ENCODE data around the gene BCAS3.
"Not testable (repeated sequence)": the region's sequence is repeated elsewhere in the genome, so short reads cannot be mapped to it uniquely, and the experiment has no call there.

Gene BCAS3

GRCh38 chr17:61002316-61002736 is 324.7 kb downstream of the BCAS3 start:
- DNase-seq (ENCODE audit: low read depth in 2 of 2) = no peak

- DNase-seq (ENCODE audit: low read depth in 2 of 2) = no peak
These were observed 327.7 kb downstream of the BCAS3 start for GRCh38 chr17:61005358-61005757.

DNA sequence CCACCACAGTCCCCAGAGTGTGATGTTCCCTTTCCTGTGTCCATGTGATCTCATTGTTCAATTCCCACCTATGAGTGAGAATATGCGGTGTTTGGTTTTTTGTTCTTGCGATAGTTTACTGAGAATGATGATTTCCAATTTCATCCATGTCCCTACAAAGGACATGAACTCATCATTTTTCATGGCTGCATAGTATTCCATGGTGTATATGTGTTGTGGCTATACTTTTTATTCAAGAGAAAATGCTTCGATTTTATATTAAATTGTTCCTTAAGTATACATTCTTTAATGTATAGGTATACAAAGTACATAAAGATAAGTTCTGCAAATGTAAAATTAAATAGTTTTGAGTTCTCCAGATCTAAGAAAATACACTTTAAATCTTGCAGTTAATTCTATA is 328.3 kb downstream of the BCAS3 start:
- not testable (repeated sequence) for DNase-seq (ENCODE audit: low read depth in 2 of 2)

DNA sequence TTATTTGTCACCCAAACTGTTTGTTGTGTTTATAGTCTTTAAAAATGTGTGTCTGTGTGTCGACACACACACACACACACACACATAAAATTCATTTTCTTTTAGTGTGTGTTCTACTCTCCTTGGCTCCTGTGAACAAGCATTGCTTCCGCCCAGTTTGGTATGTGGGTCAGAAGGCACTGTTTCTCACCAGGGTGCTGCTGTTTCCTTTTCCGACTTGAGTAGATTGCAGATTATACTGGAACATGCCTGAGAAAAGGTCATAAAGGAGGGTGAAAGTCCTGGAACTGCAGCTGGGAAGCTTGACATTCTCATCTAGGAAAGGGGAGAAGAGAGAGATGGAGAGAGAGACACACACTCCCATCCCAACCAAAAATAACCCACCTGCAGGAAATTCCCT is 330.3 kb downstream of the BCAS3 start:
- DNase-seq (ENCODE audit: low read depth in 2 of 2) = no peak

DNA sequence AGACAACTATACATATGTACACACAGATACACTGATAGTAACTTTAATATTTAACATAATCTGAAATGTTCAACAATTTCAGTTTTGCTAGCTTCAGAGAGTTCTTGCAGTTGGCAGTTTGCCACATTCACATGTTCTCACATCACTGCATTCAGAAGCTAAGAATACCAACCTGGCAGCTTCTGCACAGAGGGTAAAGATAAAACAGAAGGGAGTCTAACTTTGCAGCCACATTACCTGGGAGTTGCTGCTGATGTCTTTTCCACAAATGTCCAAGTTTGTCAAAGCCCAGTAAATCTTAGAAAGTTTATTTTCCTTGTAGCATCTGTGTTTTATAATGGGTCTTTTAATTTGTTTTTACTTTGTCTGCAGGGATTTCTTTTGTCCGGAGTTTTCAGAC is 332.0 kb downstream of the BCAS3 start:
- no peak for DNase-seq (ENCODE audit: low read depth in 2 of 2)

DNA sequence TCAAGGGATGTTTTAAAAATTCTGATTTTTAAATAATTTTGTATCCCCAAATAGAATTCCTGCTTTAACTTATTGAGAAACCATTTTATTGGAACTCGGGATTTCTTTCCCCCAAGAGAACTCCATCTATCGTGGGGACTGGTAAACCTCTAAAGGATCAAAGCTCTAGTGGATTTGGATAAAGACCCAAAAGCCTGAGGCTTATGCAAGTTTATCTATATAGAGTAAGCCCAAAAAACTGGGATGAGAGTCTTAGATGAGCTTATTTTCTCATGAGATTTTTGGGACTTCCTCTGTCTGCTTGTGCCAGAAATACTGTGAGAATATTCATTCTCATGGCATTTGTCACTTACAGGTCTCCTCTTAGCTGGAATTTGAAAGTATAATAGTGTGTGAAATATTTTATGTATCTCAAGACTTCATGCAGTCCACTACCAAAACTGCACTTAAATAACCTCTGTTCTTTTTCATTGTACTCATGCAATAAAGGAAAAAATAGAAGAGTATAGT is 333.1 kb downstream of the BCAS3 start:
- no peak for DNase-seq (ENCODE audit: low read depth in 2 of 2)

DNA sequence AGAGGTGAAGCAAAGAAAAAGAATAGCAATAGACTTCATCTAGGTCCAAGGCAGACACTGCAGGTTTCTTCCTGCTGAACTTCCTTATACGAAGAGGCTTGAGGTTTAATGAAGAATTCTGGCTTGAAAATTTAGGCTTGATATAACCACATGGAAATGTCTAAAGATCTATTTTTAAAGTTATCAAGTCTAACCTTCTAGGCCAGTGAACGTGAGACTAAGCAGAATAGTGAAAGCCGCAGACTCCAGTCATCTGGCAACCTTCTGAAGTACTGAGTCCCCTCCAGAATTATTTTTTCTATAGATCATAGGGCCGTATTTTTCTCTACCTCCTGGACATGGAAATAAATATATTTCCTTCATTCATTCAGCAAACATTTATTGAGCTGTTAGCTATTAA is 333.6 kb downstream of the BCAS3 start:
- no peak for DNase-seq (ENCODE audit: low read depth in 2 of 2)

GRCh38 chr17:61015966-61016365 is 338.3 kb downstream of the BCAS3 start:
- no peak for DNase-seq (ENCODE audit: low read depth in 2 of 2)

- DNase-seq (ENCODE audit: low read depth in 2 of 2) = no peak
These were observed 339.8 kb downstream of the BCAS3 start for GRCh38 chr17:61017317-61018006.

GRCh38 chr17:61018938-61019337 is 341.3 kb downstream of the BCAS3 start:
- no peak for DNase-seq (ENCODE audit: low read depth in 2 of 2)

GRCh38 chr17:61023996-61024395 is 346.3 kb downstream of the BCAS3 start:
- DNase-seq (ENCODE audit: low read depth in 2 of 2) = no peak

- no peak for DNase-seq (ENCODE audit: low read depth in 2 of 2)
These were observed 349.2 kb downstream of the BCAS3 start for GRCh38 chr17:61026818-61027217.

DNA sequence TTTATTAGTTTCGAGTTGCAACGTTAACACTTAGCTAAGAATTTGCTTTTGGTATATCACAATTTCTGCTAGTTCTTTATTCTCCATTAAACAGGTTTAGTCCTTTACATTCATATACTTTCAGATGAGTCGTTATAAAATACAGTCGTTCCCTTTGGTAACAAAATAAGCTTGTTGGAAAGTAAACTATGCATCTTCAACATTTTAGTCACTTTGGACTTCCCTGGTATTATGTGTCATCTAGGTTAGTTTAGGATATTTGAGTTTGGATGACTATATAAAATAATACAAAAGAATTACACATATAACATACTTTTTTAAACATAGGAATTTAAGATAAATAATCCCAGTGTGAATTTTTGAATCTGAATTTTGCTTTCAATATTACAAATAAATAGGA is 351.5 kb downstream of the BCAS3 start:
- no peak for DNase-seq (ENCODE audit: low read depth in 2 of 2)

DNA sequence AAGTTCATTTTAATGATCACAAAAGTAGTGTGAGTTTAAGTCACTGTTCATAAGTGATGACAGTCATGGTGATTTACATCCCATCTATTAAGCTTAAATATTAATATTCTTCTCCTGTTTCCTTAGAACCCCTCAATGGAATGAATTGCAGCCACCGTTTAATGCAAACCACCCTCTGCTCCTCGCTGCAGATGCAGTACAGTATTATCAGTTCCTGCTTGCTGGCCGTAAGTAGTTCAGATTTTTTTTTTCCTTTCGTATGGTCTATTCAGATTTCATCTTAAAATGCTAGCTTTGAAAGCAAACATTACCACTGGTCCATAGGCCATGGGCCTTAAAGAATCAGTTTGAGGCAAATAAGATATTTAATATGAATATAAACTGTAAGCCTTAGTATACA is 363.0 kb downstream of the BCAS3 start:
- no peak for DNase-seq (ENCODE audit: low read depth in 2 of 2)

DNA sequence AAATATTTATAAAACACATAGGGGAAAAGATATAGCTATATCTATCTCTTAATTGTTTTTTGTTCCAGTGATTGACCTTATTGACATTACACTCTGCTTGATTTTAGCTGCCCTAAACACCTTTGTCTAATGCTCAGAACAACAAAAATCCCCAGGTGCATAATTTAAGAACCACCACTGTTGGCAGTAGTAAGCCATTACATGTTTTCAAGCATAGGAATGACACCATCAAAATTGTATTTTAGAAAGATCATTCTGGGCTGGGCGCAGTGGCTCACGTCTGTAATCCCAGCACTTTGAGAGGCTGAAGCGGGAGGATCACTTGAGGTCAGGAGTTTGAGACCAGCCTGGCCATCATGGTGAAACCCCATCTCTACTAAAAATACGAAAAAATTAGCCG is 364.7 kb downstream of the BCAS3 start:
- DNase-seq (ENCODE audit: low read depth in 2 of 2) = not testable (repeated sequence)

GRCh38 chr17:61047515-61047914 is 369.9 kb downstream of the BCAS3 start:
- DNase-seq (ENCODE audit: low read depth in 2 of 2) = no peak

DNA sequence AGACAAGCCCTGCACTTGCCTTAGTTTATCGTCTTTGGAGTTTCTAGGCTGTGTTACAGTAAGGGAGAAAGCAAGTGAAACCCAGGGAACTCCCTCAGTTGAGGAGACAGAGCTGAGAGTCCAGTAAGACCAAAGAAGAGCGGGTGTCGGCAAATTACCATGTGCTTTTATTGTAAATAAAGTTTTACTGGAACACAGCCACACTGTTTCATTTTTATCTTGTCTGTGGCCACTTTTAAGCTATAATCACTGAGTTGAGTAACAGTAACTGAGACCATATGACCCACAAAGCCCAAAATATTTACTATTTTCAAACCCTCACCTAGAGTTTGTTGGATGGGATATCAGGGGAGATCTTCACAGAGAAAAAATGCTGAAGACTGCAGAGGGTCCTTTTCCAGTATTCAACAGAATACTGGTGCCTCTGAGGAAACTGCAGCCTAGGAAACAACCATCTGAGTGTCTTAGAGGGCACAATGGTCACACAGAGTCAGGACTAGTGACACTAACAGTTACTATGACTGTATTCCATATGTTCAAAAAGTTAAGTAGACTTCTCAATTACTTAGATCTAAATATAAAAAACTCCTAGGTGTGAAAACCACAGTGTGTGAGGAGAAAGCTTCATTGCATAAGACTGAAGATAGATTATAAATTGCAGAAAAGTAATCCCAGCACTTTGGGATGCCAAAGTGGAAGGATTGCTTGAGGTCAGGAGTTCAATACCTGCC is 370.9 kb downstream of the BCAS3 start:
- DNase-seq (ENCODE audit: low read depth in 2 of 2) = no peak

- DNase-seq (ENCODE audit: low read depth in 2 of 2) = no peak
These were observed 375.8 kb downstream of the BCAS3 start for GRCh38 chr17:61053469-61053868.

GRCh38 chr17:61054436-61054835 is 376.8 kb downstream of the BCAS3 start:
- no peak for DNase-seq (ENCODE audit: low read depth in 2 of 2)

- DNase-seq (ENCODE audit: low read depth in 2 of 2) = no peak
These were observed 379.6 kb downstream of the BCAS3 start for GRCh38 chr17:61057257-61057656.

- no peak for DNase-seq (ENCODE audit: low read depth in 2 of 2)
These were observed 380.4 kb downstream of the BCAS3 start for GRCh38 chr17:61058066-61058465.

DNA sequence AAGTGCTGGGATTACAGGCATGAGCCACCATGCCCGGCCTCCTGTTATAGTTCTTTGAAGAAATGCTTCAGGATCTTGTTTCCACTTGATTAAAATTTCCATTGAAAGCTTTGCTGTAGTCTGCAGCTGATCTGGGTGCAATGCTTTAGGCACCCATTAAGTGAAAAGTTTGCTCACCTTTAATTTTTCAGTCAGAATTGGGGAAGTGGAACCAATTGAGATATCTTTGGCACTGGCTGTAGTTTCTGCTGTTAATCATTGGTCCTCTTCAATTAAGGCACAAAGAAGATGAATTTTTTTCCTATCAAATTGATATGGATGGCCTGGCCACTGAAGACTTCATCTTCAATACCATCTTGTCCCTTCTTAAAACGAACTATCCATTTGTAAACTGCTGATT is 385.9 kb downstream of the BCAS3 start:
- no peak for DNase-seq (ENCODE audit: low read depth in 2 of 2)
